AML-193 (cell line): ENCODE data around the gene SMTNL2.
"Not testable (repeated sequence)": the region's sequence is repeated elsewhere in the genome, so short reads cannot be mapped to it uniquely, and the experiment has no call there.

Experiments used
- DNase-seq, 2 experiments: peaks; one replicate each; lab custom pipeline; 2025; lab: John Stamatoyannopoulos, UW

Gene SMTNL2

GRCh38 chr17:4634976-4635375 is 50.6 kb downstream of the SMTNL2 start:
- DNase-seq: no peak

GRCh38 chr17:4635823-4636375 is 51.6 kb downstream of the SMTNL2 start:
- DNase-seq: peak; percentile 35 to 55

GRCh38 chr17:4636474-4637100 is 52.3 kb downstream of the SMTNL2 start:
- no peak for DNase-seq

GRCh38 chr17:4638766-4639165 is 54.4 kb downstream of the SMTNL2 start:
- DNase-seq: not testable (repeated sequence)

- DNase-seq: not testable (repeated sequence)
Observed at GRCh38 chr17:4639301-4640059, 55.2 kb downstream of the SMTNL2 start.

- not testable (repeated sequence) for DNase-seq
Observed at GRCh38 chr17:4640569-4641188, 56.4 kb downstream of the SMTNL2 start.

GRCh38 chr17:4641297-4642195 is 57.2 kb downstream of the SMTNL2 start, which contains the start of gene ALOX15:
Gene ALOX15, minus strand, starts transcription at chr17:4641678. Its CDS starts 27 bp downstream, at chr17:4641651.
- DNase-seq: no peak

GRCh38 chr17:4642286-4642685 is 58.0 kb downstream of the SMTNL2 start:
- no peak for DNase-seq

- DNase-seq: no peak
Observed at GRCh38 chr17:4643676-4644075, 59.3 kb downstream of the SMTNL2 start.

- DNase-seq: no peak
Observed at GRCh38 chr17:4645642-4646041, 61.3 kb downstream of the SMTNL2 start.

- DNase-seq: peak; percentile 38 to 43
Observed at GRCh38 chr17:4648741-4649140, 64.4 kb downstream of the SMTNL2 start.

- DNase-seq: no peak
Observed at GRCh38 chr17:4652997-4653396, 68.7 kb downstream of the SMTNL2 start.

- not testable (repeated sequence) for DNase-seq
Observed at GRCh38 chr17:4655933-4656332, 71.6 kb downstream of the SMTNL2 start.

- DNase-seq: no peak
Observed at GRCh38 chr17:4657678-4658077, 73.3 kb downstream of the SMTNL2 start.
